OCI-LY7 (cell line): Measurements from ENCODE around the gene ZNF365. TPM values are rescaled to one million over a fixed set of nuclear protein-coding genes. Genes with fewer than 3 reads are reported as not detected.

ENCODE experiments used
- BruUV-seq: library from RNA; stranded (reverse); fragments of 400-500 nt; replicated peaks from 2 replicates; lab custom pipeline; 2021; lab: Mats Ljungman, UMichigan
- CTCF ChIA-PET: fragments of 300-600 bp; sonication (Branson Sonifier 250); formaldehyde crosslinking; loops from one replicate; lab custom pipeline; 2022; ENCODE audit warnings: antibody characterized with exemption; ENCODE audit not compliant: unreplicated experiment; lab: Charles Lee
- POLR2A ChIA-PET: fragments of 300-600 bp; sonication (Branson Sonifier 250); formaldehyde crosslinking; loops from one replicate; lab custom pipeline; 2022; ENCODE audit warnings: antibody characterized with exemption; lab: Charles Lee
- DNase-seq: peaks from one replicate; pipeline ENCODE4 v3.0.0-alpha.2; 2015; ENCODE audit warnings: low spot score
- H2AFZ ChIP-seq: fragments of 200-600 bp; sonication (generic), shearing (Covaris generic); 2 replicates; pipeline ENCODE4 v1.6.1; 2014; ENCODE audit warnings: mild to moderate bottlenecking, antibody characterized with exemption, low read length, moderate library complexity
- H3K27ac ChIP-seq: fragments of 200-600 bp; sonication (generic); 2 replicates; pipeline ENCODE4 v1.5.1; 2014; ENCODE audit warnings: mixed run types, low read depth, mild to moderate bottlenecking, moderate library complexity, low read length, inconsistent platforms; ENCODE audit not compliant: poor library complexity, severe bottlenecking
- H3K36me3 ChIP-seq: fragments of 200-600 bp; sonication (generic); 2 replicates; pipeline ENCODE4 v1.6.1; 2014; ENCODE audit warnings: mild to moderate bottlenecking, antibody characterized with exemption, low read length, moderate library complexity, mixed read lengths; ENCODE audit not compliant: insufficient read depth
- H3K4me1 ChIP-seq: fragments of 200-600 bp; sonication (generic); 2 replicates; pipeline ENCODE4 v1.5.1; 2014; ENCODE audit warnings: mild to moderate bottlenecking, low read length; ENCODE audit not compliant: insufficient read depth, poor library complexity, severe bottlenecking
- H3K4me2 ChIP-seq: fragments of 200-600 bp; sonication (generic); 2 replicates; pipeline ENCODE4 v1.6.1; 2014; ENCODE audit warnings: mild to moderate bottlenecking, low read length
- H3K4me3 ChIP-seq: fragments of 200-600 bp; sonication (generic); 2 replicates; pipeline ENCODE4 v1.5.1; 2014; ENCODE audit warnings: mild to moderate bottlenecking, low read depth, low read length; ENCODE audit not compliant: poor library complexity, severe bottlenecking
- H3K79me2 ChIP-seq: fragments of 200-600 bp; sonication (generic); 2 replicates; pipeline ENCODE4 v1.6.1; 2016; ENCODE audit warnings: low read depth, mild to moderate bottlenecking, low read length, moderate library complexity, mixed read lengths; ENCODE audit not compliant: insufficient read depth
- H3K9me2 ChIP-seq: fragments of 200-600 bp; sonication (generic); 2 replicates; pipeline ENCODE4 v1.6.1; 2016; ENCODE audit warnings: mild to moderate bottlenecking, low read length, mixed read lengths; ENCODE audit not compliant: insufficient read depth
- H3K9me3 ChIP-seq: fragments of 200-600 bp; sonication (generic); 2 replicates; pipeline ENCODE4 v1.6.1; 2014; ENCODE audit warnings: mild to moderate bottlenecking, mixed run types, low read length, mixed read lengths
- H4K20me1 ChIP-seq: fragments of 200-600 bp; sonication (generic); 2 replicates; pipeline ENCODE4 v1.6.1; 2014; ENCODE audit warnings: mild to moderate bottlenecking, antibody characterized with exemption, low read length, moderate library complexity, mixed read lengths; ENCODE audit not compliant: insufficient read depth
- CTCF ChIP-seq: fragments of 200-600 bp; sonication (generic); conservative IDR thresholded peaks from 2 replicates; pipeline ENCODE4 v1.5.1; 2014; ENCODE audit warnings: mild to moderate bottlenecking, antibody characterized with exemption, low read length, moderate library complexity, mixed read lengths
- EZH2phosphoT487 ChIP-seq: fragments of 200-600 bp; sonication (generic); IDR thresholded peaks from 2 replicates; pipeline ENCODE4 v1.6.1; 2018; ENCODE audit warnings: low read depth, borderline replicate concordance, mild to moderate bottlenecking, mixed run types, antibody characterized with exemption, low read length, moderate library complexity, mixed read lengths
- intact Hi-C: fragments of 100-400 bp; cut with micrococcal nuclease; formaldehyde crosslinking; loops from one replicate; pipeline ENCODE4 v1.10.0; 2022; ENCODE audit not compliant: unreplicated experiment
- total RNA-seq, 2 experiments: library from RNA; depleted of rRNA in 1 of 2; stranded (reverse); fragments of >200 nt in 1 of 2; shearing (Covaris generic) in 1 of 2; gene quantifications; 2 replicates each; pipeline ENCODE4 v1.2.3, GENCODE V29; 2014 to 2022

ZNF365 gene
- total RNA-seq, 2 experiments from 2014 or later, result not detected

- intact Hi-C loops, result loop anchor here (10.0 kb wide), 1 partner anchor 724 kb away; no protein-coding TSS in a partner anchor
- Histone ChIP-seq H2AFZ (no peak overlapping the region), H3K9me2 (no peaks in the 10 kb centered on the region), H3K4me3 (no peak overlapping the region), H3K27ac (no peak overlapping the region), H3K79me2 (no peaks in the 10 kb centered on the region), H3K4me2 (no peak overlapping the region), H3K4me1 (no peaks in the 10 kb centered on the region), H3K9me3 (no peaks in the 10 kb centered on the region), H4K20me1 (no peaks in the 10 kb centered on the region), H3K36me3 (no peaks in the 10 kb centered on the region)
- POLR2A ChIA-PET, result no interaction called here
- DNase-seq, result no peak
- BruUV-seq, result no TSS peak
- no peak for TF ChIP-seq CTCF
- CTCF ChIA-PET, result no interaction called here
Observed at GRCh38 chr10:62430881-62431280, 56.7 kb downstream of the ZNF365 start.

DNA sequence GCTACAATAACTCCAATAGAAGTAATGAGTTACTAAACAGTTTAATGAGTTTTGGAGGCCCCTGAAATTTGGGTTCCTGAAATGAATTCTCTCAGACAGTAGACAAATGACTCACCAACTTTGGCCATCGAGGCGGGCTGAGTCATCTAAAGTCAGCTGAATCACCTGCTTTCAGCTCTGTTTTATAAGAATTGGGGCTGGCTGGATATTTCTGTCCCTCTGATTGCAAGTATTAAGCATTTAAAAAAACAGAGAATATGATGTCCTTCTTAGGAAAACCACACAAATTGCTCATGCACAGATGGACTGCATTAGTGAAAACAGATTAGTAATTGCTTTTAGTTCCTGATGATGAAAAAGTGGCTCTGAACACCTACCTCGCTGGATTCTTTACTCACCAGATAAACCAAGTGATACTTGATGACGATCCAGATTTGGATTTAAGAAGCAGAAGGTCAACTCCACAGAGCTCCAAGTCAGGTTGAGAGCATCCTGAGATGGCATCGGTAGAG, 59.1 kb downstream of the ZNF365 start:
- Histone ChIP-seq H3K9me3 (no peaks in the 10 kb centered on the region), H3K4me1 (no peaks in the 10 kb centered on the region), H3K79me2 (no peaks in the 10 kb centered on the region), H3K36me3 (no peaks in the 10 kb centered on the region), H3K27ac (no peak overlapping the region), H3K9me2 (no peaks in the 10 kb centered on the region), H3K4me3 (no peak overlapping the region), H3K4me2 (no peak overlapping the region), H4K20me1 (no peaks in the 10 kb centered on the region), H2AFZ (no peak overlapping the region)
- ChIA-PET POLR2A (interaction anchor here (0.8 to 1.6 kb wide), 2 partner anchors 15 to 163 kb away, joined by 3 to 4 read pairs; no protein-coding TSS in a partner anchor), CTCF (no interaction called here)
- BruUV-seq, result no TSS peak
- no peak for TF ChIP-seq CTCF
- no peak for TF ChIP-seq EZH2phosphoT487
- DNase-seq, result no peak
- intact Hi-C loops, result loop anchor here (10.0 kb wide), 1 partner anchor 722 kb away; no protein-coding TSS in a partner anchor

DNA sequence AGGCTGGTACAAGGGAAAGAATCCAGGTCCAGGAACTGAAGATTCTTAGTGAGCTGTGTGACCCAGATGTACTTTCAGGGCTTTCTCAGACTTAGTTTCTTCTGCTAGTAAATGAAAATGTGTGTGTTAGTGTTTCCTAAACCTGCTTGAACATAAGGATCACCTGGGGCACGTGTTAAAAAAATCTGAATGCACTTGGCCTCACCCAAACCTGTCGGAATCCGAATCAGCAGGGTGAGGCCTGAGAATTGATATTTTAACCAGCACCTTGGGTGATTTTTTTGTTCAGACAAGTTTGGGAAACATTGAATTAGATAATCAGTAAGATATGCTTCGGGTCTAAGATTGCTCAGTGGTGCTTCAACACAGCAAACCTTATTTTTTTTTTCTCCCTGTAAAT, 59.7 kb downstream of the ZNF365 start:
- TF ChIP-seq CTCF (no peak), EZH2phosphoT487 (no peak)
- BruUV-seq, result no TSS peak
- ChIA-PET CTCF (no interaction called here), POLR2A (interaction anchor here (0.8 to 1.6 kb wide), 2 partner anchors 15 to 163 kb away, joined by 3 to 4 read pairs; no protein-coding TSS in a partner anchor)
- Histone ChIP-seq H4K20me1 (no peaks in the 10 kb centered on the region), H3K27ac (no peak overlapping the region), H3K79me2 (no peaks in the 10 kb centered on the region), H3K4me1 (no peaks in the 10 kb centered on the region), H2AFZ (no peak overlapping the region), H3K4me2 (no peak overlapping the region), H3K9me2 (no peaks in the 10 kb centered on the region), H3K4me3 (no peak overlapping the region), H3K9me3 (no peaks in the 10 kb centered on the region), H3K36me3 (no peaks in the 10 kb centered on the region)
- intact Hi-C loops, result loop anchor here (10.0 kb wide), 1 partner anchor 721 kb away; no protein-coding TSS in a partner anchor
- no peak for DNase-seq
